NAMALWA (cell line): ENCODE measurements around the gene LDLRAP1.

Source experiments
- DNase-seq: peaks from one replicate; pipeline ENCODE4 v3.0.0-alpha.2; 2015; ENCODE audit warnings: low spot score

The LDLRAP1 gene

DNA sequence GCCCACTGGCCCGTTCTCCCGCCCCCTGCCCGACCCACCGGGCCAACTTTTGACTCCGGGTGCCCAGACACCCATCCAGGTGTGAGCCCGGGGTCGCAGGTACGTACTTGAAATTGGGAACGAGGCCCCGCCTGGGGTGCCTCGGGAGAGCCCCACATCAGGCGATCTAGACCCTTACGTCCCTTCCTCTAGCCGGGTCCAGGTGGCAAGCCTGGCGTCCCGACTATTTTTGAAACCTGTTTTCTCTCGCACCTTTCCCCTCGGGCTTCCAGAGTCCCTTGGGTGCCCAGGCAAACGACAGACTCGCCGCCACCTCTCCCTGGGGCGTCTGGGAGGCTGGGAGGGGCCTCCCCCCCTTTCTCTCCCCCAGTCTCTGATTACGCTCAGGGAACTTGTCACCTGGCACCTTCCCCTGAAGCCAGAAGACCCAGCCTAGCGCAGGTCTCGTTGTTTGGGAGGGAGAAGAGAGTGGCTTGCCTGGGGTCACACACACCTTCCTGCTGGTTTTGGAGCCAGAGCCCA is 898 bp downstream of the LDLRAP1 start:
- no peak for DNase-seq

DNA sequence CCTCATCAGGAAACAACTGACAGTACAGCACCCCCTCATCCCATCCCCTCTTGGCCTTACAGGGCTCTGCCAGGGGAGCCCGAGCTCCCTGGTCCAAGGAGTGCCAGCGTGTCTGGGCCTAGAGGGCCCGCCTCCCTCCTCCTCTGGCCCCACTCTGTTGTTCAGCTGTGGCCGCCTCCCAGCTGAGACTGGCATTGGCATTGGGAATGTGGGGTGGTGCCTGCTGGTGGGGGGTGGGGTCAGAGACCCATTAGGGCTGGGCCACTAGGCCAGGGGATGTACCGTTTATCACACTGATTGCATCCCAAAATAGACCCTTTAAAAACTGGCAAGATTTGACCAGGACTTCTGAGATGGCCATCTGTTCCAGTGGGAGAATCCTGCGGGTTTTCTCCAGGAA is 1.4 kb downstream of the LDLRAP1 start:
- no peak for DNase-seq

DNA sequence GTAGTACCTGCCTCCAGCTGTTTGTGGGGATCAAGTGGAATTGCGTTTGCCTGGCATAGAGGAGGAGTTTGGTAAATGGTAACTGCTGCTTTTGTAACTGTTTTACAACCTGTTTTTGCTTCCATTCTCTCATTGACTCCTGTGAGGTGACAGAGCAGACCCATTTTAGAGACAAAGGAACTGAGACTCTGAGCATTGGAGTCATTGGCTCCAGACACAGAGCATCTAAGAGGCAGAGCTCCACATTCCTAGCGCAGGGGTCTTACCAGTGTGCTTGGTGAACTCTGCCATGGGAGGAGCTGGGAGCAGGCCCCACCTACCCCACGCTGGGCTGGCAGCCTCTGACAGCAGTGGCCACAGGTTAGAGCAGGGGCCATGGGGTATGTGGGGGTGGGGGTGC is 2.4 kb downstream of the LDLRAP1 start:
- no peak for DNase-seq

DNA sequence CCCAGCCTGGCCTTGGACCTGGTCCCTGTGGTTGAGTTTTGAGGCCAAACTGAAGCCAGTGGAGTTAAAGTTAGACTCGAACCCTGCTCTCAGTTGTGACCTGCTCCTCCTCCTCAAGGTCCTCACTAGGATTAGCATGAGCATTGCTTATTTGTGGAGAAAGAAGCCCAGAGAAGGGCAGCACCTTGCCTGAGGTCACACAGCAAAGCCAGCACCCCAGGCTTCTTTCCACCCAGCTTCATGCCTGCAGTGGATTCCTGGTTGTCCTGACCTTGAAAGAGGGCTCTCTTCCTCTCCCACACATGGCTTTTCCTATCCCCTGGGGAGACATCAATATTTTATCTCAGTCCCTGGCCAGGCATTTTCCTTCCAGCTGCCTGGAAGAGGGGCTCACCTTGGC is 2.8 kb downstream of the LDLRAP1 start:
- DNase-seq: no peak

DNA sequence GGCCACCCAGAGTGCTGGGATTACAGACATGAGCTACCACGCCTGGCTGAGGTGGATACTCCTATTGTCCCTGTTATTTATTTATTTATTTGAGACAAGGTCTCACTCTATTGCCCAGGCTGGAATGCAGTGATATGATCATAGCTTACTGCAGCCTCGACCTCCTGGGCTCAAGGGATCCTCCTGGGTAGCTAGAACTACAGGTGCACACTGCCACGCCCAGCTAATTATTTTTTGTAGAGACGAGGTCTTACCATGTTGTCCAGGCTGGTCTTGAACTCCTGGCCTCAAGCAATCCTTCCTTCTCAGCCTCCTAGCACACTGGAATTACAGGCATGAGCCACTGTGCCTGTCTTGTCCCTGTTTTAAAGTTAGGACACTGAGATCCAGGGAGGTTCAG is 5.2 kb downstream of the LDLRAP1 start:
- DNase-seq: no peak

DNA sequence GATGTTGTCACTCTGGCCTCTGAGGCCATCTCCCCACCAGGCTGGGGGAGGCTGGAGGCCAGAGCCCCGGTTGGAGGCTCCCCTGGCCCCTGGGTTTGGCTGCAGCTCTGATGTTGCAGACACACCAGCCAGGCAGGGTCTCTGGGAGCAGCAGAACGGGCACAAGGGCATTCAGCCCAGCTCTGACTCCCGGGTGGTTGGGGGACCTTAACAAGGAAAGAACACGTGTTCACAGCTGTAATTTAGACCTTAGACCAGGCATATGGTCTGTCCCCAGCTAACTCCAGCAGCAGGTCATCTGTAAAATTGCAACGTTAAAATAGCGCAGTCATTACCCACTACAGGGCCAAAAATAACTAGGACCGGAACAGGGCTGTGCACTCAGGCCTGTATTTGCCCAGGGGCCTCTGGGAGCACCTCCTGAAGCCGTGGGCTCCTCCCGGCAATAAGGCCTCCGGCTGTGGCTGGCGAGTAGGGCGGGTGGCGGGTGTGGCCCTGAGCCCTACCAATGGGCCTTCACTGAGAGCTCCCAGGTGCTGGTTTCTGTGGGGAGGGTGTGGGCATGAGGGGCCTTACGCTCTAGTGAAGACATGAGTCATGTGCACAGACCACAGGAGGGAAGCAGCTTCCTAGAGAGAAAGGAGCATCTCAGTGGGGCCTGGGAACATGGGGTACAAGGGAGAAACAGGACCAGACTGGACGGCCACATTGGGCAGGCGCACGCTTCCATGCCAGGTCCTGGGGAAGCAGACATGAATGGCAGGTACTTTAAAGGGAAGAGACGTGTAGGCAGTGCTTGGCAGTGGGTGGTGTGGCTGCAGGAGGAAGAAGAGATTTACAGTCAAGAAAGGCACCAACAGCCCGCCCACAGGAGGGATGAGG is 6.1 kb downstream of the LDLRAP1 start:
- peak; percentile 85 for DNase-seq

DNA sequence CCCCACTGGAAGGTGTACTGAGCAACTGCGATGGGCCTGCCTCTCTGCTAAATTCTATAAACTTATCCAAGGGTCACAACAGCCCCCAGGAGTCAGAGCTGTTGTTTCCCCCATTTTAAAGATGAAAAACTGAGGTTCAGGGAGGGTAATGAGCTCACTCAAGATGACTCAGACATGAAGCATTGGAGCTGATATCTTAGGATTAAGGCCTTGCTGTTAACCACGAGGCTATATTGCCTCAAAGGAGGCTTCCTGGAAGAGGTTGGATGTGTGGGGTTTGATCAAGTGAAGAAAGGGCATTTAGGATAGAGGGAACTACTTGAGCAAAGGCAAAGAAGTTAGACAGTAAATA is 6.7 kb downstream of the LDLRAP1 start:
- no peak for DNase-seq

DNA sequence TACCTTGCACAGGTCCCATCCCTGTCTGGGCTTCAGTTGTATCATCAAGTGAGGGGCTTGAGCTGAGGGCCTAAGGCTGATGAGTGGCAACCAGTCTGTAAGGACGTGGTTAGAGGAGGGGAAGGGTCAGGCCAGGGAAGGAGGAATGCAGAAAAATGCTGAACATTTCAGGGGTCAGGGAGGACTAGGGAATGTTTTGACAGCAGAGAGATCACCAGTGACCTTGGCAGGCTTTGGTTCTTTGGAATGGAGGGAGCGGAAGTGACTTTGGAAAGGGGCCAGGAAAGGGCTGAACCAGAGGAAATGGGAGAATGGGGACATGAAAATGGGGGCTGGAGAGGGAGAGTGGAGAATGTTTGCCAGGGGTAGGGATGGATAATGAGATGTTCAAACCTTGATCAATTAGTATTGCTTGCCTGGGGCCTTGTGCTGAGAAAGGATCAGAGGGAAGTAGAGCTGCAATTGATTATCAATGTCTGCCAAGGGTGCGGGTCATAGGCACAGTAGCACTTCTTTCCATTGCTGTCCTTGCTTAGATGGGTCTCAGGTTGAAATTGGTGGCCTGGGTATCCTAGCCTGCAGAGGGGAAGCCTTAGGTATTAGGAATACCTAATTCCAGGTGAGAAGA is 7.4 kb downstream of the LDLRAP1 start:
- DNase-seq: no peak

DNA sequence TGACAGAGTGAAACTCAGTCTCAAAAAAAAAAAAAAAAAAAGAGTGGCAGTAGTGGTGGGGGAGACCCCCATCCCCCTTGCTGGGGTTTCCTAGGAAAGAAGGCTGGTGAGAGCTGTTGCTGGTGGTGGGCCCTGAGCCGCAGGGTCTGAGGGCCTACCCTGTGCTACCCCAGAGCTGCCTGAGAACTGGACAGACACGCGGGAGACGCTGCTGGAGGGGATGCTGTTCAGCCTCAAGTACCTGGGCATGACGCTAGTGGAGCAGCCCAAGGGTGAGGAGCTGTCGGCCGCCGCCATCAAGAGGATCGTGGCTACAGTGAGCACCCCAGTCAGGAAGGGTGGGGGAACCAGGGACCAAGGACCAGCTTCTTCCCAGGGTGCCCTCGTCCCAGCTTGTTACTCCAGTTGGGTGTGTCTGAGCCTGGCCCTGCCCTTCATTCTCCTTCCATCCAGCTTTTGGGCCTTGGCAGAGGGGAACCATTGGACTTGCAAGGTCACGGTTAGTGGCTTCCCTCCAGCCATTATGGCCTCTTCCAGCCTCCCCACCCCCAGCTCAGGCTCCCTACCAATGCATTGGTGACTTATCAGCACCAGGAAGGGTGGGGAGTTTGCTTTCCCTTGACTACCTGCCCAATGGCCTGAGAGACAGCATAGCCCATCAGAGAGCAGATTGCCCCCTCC is 10.5 kb downstream of the LDLRAP1 start:
- no peak for DNase-seq

DNA sequence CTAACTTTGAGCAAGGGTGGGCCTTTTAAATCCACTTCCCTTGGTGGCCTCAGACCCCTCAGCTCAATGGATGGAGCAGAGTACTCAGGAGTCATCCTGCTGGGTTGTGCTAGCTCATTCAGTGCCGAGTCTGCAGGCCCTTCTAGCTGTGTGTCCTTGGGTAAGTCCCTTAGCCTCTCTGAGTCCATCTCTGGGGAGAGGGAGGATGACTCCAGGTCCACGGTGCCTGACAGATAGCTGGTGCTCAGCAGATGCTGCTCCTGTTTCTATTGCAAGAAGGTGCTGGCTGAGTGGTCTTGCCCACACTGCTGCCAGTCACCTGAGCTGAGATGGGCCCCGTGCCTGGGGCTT is 11.0 kb downstream of the LDLRAP1 start:
- DNase-seq: no peak

DNA sequence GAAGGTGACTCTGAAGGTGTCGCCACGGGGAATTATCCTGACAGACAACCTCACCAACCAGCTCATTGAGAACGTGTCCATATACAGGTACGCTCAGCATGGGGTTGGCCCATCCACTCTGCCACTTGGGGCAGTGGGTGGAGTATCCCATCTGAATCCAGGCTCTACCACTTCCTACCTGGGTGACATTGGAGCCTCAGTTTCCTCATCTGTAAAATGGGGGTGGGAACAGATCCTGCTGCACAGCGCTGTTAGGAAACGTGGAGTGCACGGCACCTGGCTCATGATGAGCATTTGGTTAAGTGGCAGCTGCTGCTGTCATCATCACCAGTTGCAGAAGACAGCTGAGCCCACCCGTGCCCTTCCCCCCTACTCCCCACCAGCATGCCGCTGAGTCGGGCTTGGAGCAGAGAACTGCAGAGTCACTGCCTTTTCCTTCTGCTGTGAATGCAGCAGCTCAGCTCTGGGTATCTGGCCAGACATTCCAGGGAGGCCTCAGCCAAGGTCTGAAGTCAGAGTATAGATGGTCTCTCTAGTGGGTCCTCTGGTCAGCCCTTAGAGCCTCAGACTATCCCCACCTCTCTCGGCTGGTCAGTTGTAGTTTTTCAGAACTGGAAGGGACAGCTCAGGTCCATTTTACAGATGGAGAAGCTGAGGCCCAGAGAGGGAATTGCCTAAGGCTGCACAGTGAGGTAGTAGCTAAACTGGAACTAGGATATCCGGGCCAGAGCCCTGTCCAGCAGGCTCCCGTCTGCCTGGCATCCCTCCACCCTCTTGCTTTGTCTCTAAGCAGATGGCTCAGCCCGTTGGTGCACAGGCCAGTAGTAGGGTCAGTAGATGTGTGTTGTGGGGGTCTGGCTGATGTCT is 11.7 kb downstream of the LDLRAP1 start:
- DNase-seq: no peak

DNA sequence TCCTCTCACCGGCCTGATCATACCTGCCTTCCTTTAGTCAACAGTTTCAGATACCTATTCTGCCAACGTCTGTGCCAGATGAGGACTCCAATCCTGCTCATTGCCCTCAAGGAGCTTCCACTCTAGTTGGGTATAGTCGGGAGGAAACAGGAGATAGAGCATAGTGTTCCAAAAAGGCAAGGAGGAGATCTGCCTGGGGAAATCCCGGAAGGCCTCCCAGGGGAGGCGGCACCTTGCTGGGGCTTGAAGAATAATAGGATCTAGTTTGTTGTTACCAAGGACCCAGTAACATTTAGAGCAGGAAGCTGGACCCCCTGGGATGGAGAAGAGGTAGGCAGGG is 12.3 kb downstream of the LDLRAP1 start:
- no peak for DNase-seq

DNA sequence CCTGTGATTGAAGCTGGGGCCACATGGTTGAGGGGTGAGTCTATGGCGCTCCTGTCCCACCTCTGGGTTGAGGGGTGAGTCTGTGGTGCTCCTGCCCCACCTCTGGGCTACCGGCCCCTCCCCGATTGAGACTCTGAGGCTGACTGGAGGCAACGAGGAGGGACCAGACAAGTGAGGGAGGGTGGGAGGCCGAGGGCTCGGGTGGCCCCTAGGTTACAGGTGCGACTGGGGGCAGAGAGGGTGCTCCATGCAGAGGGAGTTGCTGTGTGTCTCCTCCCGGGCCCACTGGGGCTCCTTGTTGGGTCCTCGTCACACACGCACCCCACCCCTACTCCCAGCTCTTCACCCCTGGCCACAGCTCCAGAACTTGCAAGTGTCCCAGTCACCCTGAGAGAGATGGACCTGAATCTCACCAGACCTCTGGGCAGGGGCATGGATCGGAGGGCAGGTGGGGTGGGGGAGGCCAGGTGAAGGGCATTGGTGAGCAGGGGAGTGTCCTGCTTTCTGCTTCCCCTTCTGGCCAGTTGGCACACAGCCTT is 12.8 kb downstream of the LDLRAP1 start:
- DNase-seq: no peak

DNA sequence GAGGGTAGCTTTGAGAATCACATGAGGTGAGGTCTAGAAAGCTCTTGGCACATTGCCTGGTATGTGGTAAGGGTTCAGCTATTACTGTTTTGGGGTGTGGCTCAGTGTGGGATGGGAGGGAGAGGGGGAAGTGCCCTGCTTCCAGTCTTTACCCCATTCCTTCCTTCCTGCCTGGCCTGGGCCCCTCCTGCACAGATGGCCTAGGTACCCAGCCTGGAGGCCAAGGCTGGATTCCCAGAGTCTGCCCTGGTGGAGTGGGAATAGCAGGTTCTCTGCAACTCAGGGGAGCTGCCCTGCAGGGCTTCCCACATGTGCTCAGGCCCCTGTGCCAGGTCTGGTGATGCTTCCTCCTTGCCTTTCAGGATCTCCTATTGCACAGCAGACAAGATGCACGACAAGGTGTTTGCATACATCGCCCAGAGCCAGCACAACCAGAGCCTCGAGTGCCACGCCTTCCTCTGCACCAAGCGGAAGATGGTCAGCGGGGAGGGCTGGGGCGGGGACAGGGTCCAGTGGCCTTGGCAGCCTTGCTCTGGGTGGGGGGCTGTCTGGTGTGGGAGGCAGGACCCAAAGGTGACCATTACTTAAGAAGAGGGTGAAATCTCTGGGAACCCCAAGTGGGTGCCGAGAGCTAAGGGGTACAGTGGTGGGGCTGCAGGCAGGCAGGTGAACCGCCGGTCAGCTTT is 13.5 kb downstream of the LDLRAP1 start:
- no peak for DNase-seq

DNA sequence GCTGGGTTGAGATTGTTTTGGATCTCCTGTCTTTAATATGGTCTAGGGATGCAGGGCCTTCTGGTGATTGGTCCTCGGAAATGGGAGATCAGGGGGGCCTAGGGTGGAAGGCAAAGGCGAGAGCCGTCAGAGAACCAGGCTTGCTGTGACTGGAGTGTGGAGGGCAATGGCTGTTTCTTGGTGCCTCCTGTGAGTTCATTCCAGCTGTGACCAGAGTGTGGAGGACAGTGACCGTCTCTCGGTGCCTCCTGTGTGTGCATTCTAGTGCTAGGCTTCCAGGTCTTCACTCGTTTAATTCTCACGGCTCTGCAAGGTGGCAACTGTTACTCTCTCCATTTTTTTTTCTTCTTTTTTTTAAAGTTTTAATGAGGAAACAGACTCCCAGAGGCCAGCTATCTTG is 14.1 kb downstream of the LDLRAP1 start:
- no peak for DNase-seq

DNA sequence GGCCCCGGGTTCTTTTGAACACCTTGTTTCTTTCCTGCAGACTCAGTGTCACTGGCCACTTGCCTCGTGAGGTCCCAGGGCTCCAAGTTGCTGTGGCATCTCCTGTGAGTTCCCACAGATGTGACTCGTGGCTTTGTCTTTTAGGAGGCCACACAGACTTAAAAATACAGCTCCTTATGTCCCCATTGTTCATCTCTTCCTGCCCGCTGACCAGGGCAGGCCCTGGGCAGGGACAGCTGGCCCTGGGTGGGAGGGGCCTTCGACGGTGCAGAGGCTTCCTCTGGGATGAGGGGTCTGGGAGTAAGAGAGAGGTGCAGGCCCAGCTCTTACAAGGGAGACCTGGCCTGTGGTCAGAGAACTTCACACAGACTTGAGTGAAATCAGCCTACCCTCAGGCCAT is 15.6 kb downstream of the LDLRAP1 start:
- no peak for DNase-seq

DNA sequence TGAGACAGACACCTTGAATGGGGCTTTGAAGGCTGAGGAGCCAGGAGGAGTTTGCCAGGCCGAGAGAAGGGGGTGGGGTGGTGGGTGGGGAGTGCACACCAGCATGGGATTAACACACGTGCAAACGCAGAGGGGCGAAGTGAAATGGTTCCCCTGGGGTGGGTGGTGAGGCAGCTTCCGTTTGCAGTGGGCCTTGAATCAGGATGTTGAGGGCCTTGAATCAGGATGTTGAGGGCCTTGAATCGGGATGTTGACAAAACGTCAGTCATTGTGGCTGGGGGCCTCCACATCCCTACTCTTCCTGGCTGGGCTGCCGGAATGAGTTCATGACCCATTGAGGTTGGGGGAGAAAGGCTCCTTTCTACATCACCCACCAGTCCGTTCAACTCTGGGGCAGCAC is 16.6 kb downstream of the LDLRAP1 start:
- no peak for DNase-seq

DNA sequence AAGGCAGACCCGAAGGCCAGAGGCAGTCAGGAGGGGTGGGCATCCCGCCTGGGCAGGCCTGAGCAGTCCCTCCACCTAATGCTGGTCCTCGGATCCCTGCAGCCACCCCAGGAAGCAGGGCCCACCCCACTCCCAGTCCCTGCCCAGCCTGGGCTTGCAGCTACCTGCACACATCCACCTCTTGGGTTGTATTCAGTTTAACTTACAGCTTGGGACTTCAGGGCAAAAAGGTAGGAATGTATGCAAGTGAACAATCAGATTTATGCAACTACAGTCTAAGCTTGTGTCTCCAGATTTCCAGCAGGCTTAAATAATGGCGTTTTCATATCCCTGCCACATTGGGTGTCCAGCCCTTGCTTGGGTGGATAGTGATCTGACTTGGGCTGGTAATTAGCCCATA is 17.4 kb downstream of the LDLRAP1 start:
- DNase-seq: no peak

DNA sequence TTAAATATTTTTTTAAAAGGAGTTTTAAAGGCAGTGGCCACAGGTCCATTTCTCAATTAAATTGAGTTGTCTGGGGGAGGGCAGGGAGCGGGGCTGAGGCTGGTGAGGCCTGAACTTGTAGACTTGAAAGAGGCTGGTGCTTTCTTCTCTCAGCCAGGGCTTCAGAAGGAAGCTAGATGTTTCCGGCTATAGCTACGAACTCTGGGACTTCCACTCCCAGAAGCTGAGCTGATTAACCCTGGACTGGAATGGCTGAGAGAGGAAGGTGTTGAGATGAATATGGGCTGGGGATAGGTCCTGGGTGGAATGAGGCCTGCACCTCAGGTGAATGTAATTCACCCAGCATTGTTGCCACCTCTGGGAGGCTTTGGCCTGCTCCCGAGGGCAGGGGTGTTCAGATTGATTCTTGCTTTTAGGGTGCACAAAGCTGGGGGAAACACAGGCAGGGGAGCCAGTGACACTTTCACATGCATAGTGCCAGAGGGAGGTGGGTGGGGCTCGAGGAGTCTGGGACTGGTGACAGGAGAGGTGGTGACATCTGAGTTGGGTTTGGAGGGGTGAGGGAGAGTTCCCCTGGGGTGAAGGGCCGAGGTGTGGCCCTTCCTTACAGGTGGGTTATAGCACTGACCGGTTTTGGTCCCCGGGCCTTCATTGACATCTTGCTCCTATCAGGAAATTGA is 18.2 kb downstream of the LDLRAP1 start:
- DNase-seq: no peak

DNA sequence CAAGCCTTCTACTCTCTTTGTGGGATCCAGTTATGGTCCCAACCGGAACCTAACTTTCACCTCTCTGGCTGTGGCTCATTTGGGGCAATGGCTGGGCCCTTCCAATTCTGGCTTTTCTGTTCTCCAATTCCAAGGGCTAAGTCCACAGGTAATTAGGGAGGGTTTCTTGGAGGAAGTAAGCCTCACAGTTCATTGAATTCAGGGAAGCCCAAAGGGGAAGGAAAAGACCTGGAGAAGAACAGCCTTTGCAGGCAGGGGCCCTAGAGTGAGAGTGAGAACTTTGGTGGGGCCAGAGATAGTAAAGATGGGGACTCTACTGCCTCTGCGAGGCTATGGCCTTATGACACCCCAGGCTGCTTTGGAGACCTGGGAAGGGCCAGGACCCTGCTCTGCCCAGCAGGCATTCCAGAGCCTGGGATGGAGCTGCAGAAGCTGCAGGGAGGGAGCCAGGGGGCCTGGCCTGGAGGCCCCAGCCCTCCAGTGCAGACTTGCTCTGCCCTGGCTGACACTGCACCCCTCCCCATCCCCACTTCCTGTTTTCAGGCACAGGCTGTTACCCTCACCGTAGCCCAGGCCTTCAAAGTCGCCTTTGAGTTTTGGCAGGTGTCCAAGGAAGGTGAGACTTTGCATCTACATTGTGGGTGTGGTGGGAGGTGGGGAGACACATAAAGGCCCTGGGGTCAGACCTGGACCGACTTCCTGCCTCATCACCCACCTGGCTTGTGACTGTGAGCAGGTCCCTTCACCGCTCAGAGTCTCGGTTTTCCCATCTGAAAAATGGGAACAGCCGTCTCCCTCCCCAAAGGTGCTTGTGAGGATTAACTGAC is 18.9 kb downstream of the LDLRAP1 start:
- DNase-seq: peak; percentile 82
